ENCODE measurements around the gene LCE2D.

Gene LCE2D

DNA sequence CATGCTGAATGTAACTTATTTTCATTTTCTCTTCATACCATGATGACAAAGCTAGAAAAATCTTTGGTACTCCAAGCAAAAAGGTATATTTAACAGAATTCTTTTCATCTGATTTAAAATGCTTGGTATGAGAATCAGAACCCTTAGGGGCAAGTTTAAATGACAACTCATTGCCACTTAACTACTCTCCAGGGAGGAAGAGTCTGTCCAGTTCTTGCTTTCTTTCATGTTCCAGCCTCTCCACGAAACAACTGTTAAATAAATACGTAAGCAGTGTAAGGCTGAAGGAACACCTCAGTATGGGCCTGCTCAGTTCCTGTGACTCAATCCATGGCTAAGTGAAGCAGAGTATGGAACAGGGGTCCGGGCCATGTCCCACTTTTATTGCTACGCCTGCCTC is 36.6 kb downstream of the LCE2D start:
- DNase-seq, result no peak

DNA sequence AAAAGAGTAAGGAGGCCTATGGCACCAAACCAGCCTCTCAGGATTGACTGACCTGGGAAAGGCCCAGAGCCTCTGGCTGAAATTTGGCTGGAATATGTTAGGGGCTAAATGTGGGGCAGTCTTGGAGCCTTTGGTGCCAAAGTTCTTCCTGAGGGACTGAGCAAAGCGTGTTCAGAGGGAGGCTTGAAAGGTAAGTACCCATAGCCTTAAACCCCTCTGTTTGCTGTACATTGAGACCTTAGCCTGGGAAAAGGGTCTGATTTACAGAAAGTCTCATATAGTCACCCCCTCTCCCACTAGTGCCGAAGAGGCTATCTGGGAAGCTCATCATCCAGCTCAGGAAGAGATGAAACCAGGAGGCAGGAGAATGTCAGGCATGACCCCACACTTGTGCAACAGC is 44.7 kb downstream of the LCE2D start, which contains the start of gene LCE4A:
Gene LCE4A (plus strand): TSS at position 301 of the 400 bp plus-strand sequence. CDS start 916 bp downstream, outside the sequence.
- no peak for DNase-seq
